Transverse colon (tissue), 4 donors: ENCODE measurements around the gene PTGES. TPM values are rescaled to one million over a fixed set of nuclear protein-coding genes. Genes with fewer than 3 reads are reported as not detected.
A peak's percentile ranks its signal among the peaks of the same experiment; 100 is the strongest.

Experiments
- DNase-seq: peaks from one replicate; pipeline ENCODE4 v3.0.0-alpha.2; 2019
- H3K27ac ChIP-seq, 4 donors: fragments of 200-600 bp; sonication (generic); 2 replicates each; pipeline ENCODE4 v1.5.1; 2016 to 2018; ENCODE audit warnings: inconsistent platforms in 4 of 4
- H3K27me3 ChIP-seq: fragments of 200-600 bp; sonication (generic); 2 replicates; pipeline ENCODE4 v1.5.1; 2017; ENCODE audit warnings: inconsistent platforms
- H3K36me3 ChIP-seq, 4 donors: fragments of 200-600 bp; sonication (generic); 2 replicates each; pipeline ENCODE4 v1.5.1; 2017 to 2019; ENCODE audit warnings: inconsistent platforms in 4 of 4
- H3K4me1 ChIP-seq, 4 donors: fragments of 200-600 bp; sonication (generic); 2 replicates each; pipeline ENCODE4 v1.5.1; 2017 to 2020; ENCODE audit warnings: inconsistent platforms in 4 of 4
- H3K4me3 ChIP-seq, 4 donors: fragments of 200-600 bp; sonication (generic); 1 replicate in 1 of 4; 2 replicates in 3 of 4; pipeline versions ENCODE4 v1.5.1 to v1.6.1; 2017 to 2019; ENCODE audit warnings: inconsistent platforms in 4 of 4
- H3K9me3 ChIP-seq, 2 donors: fragments of 200-600 bp; sonication (generic); 2 replicates each; pipeline ENCODE4 v1.5.1; 2017 to 2019; ENCODE audit warnings: inconsistent platforms in 2 of 2
- EP300 ChIP-seq: sonication (generic); formaldehyde crosslinking; IDR thresholded peaks from one replicate; pipeline ENCODE4 v1.6.1; 2017; ENCODE audit warnings: antibody characterized with exemption, low read depth
- POLR2A ChIP-seq: fragments of 450-650 bp; IDR thresholded peaks from one replicate; pipeline ENCODE4 v1.6.1; 2016; ENCODE audit warnings: antibody characterized with exemption, mild to moderate bottlenecking, moderate library complexity
- POLR2AphosphoS5 ChIP-seq, 3 donors: sonication (generic); formaldehyde crosslinking; IDR thresholded peaks; one replicate each; pipeline ENCODE4 v1.6.1; 2016; ENCODE audit warnings: antibody characterized with exemption in 3 of 3
- WGBS, 2 donors: methylation state at CpG; one replicate each; pipeline ENCODE4 v1.1.5; 2018; ENCODE audit warnings: low coverage in 1 of 2; 5-methylcytosine and 5-hydroxymethylcytosine counted together
- in situ Hi-C, 4 donors: fragments of 200-750 bp; cut with MboI; loops; one replicate each; pipeline versions ENCODE4 v1.15.0 to v1.15.1; 2017; ENCODE audit warnings: low sequenced_read_pairs in 3 of 4, low pct_ligation_motif_present in 1 of 4, low pct_unique_long_range_greater_than_20kb in 1 of 4
- intact Hi-C: fragments of 100-400 bp; cut with DNase I; formaldehyde crosslinking; loops from one replicate; pipeline ENCODE4 v1.15.1; 2023; ENCODE audit warnings: low total_unique reads
- total RNA-seq, 4 donors: library from RNA; depleted of rRNA; stranded (reverse); fragments of >200 nt; gene quantifications; one replicate each; pipeline ENCODE4 v1.1.0, GENCODE V29; 2016
- TF ChIP-seq, protein P1 (sequence below), 5 experiments: fragments of 200-600 bp in 3 of 5; fragments of 450-650 bp in 2 of 5; sonication (generic) in 3 of 5; IDR thresholded peaks; 1 replicate in 2 of 5; 2 replicates in 3 of 5; pipeline ENCODE4 v1.5.1; 2016 to 2017; ENCODE audit warnings: antibody characterized with exemption in 5 of 5, inconsistent platforms in 3 of 5, mild to moderate bottlenecking in 2 of 5, moderate library complexity in 1 of 5

The PTGES gene
- total RNA-seq, 4 donors from 2014 or later, result 0.75 to 11.0 (median 2.2) TPM

DNA sequence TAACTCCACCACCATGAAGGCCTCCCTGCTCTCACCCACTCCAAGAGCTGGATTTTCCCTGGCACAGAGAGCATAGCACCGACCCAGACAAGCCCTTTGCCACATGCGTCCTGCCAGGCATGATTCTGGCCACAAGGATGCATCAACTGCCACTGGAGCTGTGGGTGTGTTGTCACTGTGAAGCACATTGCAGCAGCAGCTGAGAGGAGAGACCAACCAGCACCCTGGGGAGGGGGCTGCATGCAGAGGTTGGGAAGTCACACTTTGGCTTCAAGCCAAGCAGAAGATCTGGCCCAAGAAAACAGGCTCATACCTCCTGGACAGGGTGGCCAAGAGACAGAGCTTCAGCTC, 22.6 kb upstream of the PTGES start:
- H3K9me3 ChIP-seq, result no peaks in the 10 kb centered on the region
- peaks cover 6 to 15% (median 11%) of the 10 kb centered on the region in 4 donors for H3K4me1 ChIP-seq
- WGBS, 2 donors, result 60% methylated on average over 2 of the region's 2 CpGs
- no peaks in the 10 kb centered on the region for H3K27me3 ChIP-seq
- H3K36me3 ChIP-seq, result no peaks in the 10 kb centered on the region
- intact Hi-C loops, result no loop called here
- no peak for DNase-seq
- no peak overlapping the region for H3K27ac ChIP-seq
- TF ChIP-seq EP300, result no peak
- TF ChIP-seq, protein P1, sequence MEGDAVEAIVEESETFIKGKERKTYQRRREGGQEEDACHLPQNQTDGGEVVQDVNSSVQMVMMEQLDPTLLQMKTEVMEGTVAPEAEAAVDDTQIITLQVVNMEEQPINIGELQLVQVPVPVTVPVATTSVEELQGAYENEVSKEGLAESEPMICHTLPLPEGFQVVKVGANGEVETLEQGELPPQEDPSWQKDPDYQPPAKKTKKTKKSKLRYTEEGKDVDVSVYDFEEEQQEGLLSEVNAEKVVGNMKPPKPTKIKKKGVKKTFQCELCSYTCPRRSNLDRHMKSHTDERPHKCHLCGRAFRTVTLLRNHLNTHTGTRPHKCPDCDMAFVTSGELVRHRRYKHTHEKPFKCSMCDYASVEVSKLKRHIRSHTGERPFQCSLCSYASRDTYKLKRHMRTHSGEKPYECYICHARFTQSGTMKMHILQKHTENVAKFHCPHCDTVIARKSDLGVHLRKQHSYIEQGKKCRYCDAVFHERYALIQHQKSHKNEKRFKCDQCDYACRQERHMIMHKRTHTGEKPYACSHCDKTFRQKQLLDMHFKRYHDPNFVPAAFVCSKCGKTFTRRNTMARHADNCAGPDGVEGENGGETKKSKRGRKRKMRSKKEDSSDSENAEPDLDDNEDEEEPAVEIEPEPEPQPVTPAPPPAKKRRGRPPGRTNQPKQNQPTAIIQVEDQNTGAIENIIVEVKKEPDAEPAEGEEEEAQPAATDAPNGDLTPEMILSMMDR (IDR thresholded peaks at IDR 0.05), result no peak
- H3K4me3 ChIP-seq, result no peak overlapping the region
- in situ Hi-C loops, result loop anchor here in 2 of 4 donors (25.0 kb wide), 1 partner anchor 638 kb away; no protein-coding TSS in a partner anchor

DNA sequence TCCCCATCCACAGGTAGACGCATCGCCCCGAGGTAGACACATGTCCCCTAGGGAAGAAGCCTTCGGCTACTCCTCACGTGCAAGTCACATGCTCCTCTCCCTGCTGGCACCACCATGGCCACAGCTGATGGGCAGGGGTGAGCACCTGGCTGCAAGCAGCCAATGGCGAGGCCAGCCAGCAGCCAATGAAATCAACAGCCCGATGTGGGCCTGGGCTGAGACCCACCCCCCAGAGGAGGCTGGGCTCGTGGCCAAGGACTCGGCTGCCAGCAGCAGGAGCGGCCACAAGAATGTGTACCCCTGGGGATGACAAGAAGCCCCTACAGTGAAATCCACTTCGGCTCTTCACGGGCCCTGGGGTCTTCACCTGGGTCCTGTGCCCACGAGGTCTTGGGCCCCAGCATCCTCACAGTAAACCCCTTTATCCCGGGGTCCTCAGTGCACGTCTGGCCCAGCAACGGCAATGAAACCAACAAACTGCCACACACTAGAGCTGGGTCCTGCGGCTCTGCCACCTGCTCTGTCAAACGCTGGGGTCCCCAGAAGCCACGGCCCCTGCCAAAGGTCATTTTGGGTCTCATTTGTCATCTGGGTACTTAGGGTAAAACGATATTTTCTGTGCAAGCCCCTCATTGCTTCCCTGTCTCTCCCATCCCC, 22.1 kb upstream of the PTGES start:
- TF ChIP-seq, protein P1 (IDR thresholded peaks at IDR 0.05), result no peak
- TF ChIP-seq POLR2AphosphoS5 (IDR thresholded peaks at IDR 0.05) (no peak), POLR2A (no peak)
- H3K9me3 ChIP-seq, result no peaks in the 10 kb centered on the region
- H3K4me1 ChIP-seq, result peaks cover 6 to 15% (median 11%) of the 10 kb centered on the region in 4 donors
- intact Hi-C loops, result no loop called here
- no peaks in the 10 kb centered on the region for H3K27me3 ChIP-seq
- in situ Hi-C loops, result loop anchor here in 2 of 4 donors (25.0 kb wide), 1 partner anchor 638 kb away; no protein-coding TSS in a partner anchor
- H3K27ac ChIP-seq, result no peak overlapping the region
- no peak overlapping the region for H3K4me3 ChIP-seq
- WGBS, 2 donors, result 66% methylated on average over 18 of the region's 20 CpGs; no CpG with 5 or more reads in 1 of the 2 donors
- no peak for DNase-seq
- H3K36me3 ChIP-seq, result no peaks in the 10 kb centered on the region

DNA sequence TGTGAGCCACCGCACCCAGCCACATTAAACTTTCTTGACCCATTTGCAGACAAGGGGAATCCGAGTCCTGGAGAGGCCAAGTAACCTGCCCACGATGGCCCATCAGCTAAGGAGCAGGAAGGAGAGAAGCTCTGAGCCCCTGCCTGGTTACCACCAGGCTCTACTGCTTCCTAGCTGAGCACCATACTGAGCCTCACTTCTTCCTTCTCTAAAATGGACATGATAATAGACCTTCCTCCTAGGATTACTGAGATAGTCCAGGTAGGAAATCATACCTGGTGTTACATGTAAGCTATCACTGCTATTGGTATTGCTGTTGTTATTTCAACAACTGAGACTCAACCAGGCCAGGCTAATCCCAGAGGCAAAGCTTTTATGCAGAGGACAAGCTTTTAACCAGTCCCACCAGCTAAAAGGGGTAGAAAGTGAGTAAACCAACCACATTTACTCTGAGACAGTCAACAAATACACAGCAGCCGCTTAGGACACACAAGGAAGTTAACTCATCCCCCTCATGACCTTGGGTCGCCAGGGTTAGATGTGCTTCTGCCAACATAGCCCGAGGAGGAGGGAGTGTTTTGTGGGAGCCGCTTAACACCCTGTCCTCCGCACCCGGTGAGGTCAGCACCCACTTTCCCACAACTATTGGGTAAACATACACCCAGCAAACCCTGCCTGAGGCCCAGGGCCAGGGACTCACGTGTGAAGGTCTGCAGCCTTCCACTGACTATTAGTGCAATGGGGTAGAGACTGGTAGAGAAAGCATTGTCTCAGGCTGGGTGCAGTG, 20.6 kb upstream of the PTGES start:
- intact Hi-C loops (no loop called here), in situ Hi-C loops (no loop called here)
- Histone ChIP-seq H3K9me3 (no peaks in the 10 kb centered on the region), H3K27me3 (no peaks in the 10 kb centered on the region), H3K27ac (no peak overlapping the region), H3K4me3 (no peak overlapping the region), H3K36me3 (no peaks in the 10 kb centered on the region), H3K4me1 (peaks cover 6 to 15% (median 11%) of the 10 kb centered on the region in 4 donors)
- TF ChIP-seq POLR2A, result no peak
- TF ChIP-seq EP300, result no peak
- TF ChIP-seq, protein P1 (IDR thresholded peaks at IDR 0.05), result no peak
- no peak for TF ChIP-seq POLR2AphosphoS5 (IDR thresholded peaks at IDR 0.05)
- peak; percentile 24 for DNase-seq
- 52 to 100% methylated on average over 1 to 10 of the region's 10 CpGs for WGBS, 2 donors

DNA sequence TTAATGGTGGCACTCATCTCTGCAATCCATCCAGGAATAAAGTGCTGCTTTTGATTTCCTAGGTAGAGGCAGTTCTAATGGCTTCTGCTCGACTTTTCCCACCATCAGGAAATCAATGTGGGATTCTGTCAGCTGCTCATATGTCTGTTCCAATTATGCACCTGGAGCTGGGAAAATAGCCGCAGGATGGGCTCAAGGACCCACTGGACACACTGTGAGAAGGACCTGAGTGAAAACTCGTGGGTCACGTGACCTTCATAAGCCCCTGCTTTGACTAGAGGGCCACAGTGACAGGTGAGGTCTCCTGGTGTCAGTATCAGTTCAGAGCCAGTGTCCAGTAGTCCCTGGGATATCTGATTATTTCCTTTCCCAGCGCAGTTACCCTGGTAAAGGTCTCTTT, 17.9 kb upstream of the PTGES start:
- Histone ChIP-seq H3K4me3 (no peak overlapping the region), H3K36me3 (no peaks in the 10 kb centered on the region), H3K9me3 (no peaks in the 10 kb centered on the region), H3K27ac (no peak overlapping the region), H3K4me1 (peaks cover 0 to 8% (median 0%) of the 10 kb centered on the region in 4 donors), H3K27me3 (no peaks in the 10 kb centered on the region)
- TF ChIP-seq, protein P1 (IDR thresholded peaks at IDR 0.05), result no peak
- TF ChIP-seq POLR2AphosphoS5 (IDR thresholded peaks at IDR 0.05) (no peak), EP300 (no peak), POLR2A (no peak)
- no peak for DNase-seq
- in situ Hi-C loops (no loop called here), intact Hi-C loops (no loop called here)
- 82% methylated on average over 5 of the region's 5 CpGs; no CpG with 5 or more reads in 1 of the 2 donors for WGBS, 2 donors
